ENCODE results near the gene MAST4. TPM values are rescaled to one million over a fixed set of nuclear protein-coding genes. Genes with fewer than 3 reads are reported as not detected.
A peak's percentile ranks its signal among the peaks of the same experiment; 100 is the strongest.

The MAST4 gene
- total RNA-seq, 1 experiment from 2014 or later, result 11.8 TPM

DNA sequence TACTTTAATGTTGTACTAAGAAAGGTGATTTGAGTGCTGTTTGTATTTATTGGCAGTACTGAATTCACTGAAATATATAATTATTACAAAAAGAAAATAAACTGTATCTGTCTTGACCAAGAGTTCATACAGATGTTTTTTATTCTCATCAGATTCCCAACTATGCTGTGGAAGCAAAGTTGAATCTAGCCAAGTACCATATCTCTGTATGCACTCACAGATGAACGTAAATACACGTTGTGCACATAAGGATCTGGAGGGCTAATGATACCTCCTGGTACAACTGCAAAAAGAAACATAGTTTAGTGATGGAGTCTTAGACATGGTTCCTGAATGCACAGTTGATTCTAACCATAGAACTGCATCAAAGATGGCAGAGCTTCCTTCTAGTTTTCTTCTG lies 431.0 kb downstream of the MAST4 start:
- Histone ChIP-seq H2AFZ (ENCODE audit: low read length) (no peak overlapping the region), H4K20me1 (ENCODE audit: insufficient read depth, low read depth, low read length) (no peaks in the 10 kb centered on the region), H3K4me2 (ENCODE audit: low read depth, low read length, poor library complexity, severe bottlenecking) (no peak overlapping the region), H3K9me2 (replicated peaks; ENCODE audit: insufficient read depth, low read length) (no peaks in the 10 kb centered on the region), H3K79me2 (ENCODE audit: low read length) (no peaks in the 10 kb centered on the region), H3K9ac (ENCODE audit: low read length) (no peak overlapping the region), H3K9me3 (ENCODE audit: low read length) (no peaks in the 10 kb centered on the region), H3K4me1 (ENCODE audit: low read length) (no peaks in the 10 kb centered on the region), H3K4me3 (ENCODE audit: low read length) (no peak overlapping the region), H3K36me3 (ENCODE audit: insufficient read depth, low read length) (no peaks in the 10 kb centered on the region), H3K27me3 (ENCODE audit: low read length) (no peaks in the 10 kb centered on the region), H3K27ac (ENCODE audit: low read length) (no peak overlapping the region)
- DNase-seq, result no peak

DNA sequence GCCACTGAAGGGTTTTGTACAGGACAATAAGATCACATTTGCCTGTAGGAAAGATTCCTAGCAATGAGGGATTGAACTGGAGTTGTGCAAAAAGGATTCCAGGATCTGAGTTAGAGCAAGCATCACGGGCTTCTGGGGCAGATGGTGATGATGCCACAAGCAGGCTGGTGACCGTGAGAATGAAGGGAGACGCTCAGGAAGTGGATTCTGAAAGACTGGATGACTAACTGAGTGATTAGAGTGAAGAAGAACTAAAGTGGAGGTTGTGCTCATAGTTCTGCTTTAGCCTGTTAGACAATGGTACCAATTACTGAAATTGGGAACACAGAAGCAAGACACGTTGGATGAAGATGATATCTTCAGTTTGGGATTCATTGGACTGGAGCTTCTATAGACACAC lies 432.2 kb downstream of the MAST4 start:
- Histone ChIP-seq H3K4me3 (ENCODE audit: low read length) (no peak overlapping the region), H3K4me1 (ENCODE audit: low read length) (peaks cover 6% of the 10 kb centered on the region), H3K79me2 (ENCODE audit: low read length) (no peaks in the 10 kb centered on the region), H3K9ac (ENCODE audit: low read length) (no peak overlapping the region), H3K36me3 (ENCODE audit: insufficient read depth, low read length) (no peaks in the 10 kb centered on the region), H4K20me1 (ENCODE audit: insufficient read depth, low read depth, low read length) (no peaks in the 10 kb centered on the region), H2AFZ (ENCODE audit: low read length) (no peak overlapping the region), H3K27ac (ENCODE audit: low read length) (no peak overlapping the region), H3K9me2 (replicated peaks; ENCODE audit: insufficient read depth, low read length) (no peaks in the 10 kb centered on the region), H3K27me3 (ENCODE audit: low read length) (no peaks in the 10 kb centered on the region), H3K9me3 (ENCODE audit: low read length) (no peaks in the 10 kb centered on the region), H3K4me2 (ENCODE audit: low read depth, low read length, poor library complexity, severe bottlenecking) (no peak overlapping the region)
- no peak for DNase-seq

DNA sequence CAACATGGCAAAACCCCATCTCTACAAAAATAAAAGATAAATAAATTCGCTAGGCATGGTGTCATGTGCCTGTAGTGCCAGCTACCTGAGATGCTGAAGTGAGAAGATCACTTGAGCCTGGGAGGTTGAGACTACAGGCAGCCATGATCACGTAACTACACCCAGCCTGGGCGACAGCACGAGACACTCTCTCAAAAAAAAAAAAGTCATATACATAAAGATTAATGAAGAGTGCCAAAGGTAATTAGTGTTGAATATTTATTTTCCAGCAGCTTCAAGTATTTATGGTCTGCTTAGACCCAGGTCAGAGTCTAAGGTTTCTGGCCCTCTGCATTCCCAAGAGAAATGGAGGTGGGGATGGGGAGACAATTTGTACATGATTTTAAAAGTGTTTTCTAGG lies 432.7 kb downstream of the MAST4 start:
- H2AFZ ChIP-seq (ENCODE audit: low read length), result no peak overlapping the region
- no peaks in the 10 kb centered on the region for H4K20me1 ChIP-seq (ENCODE audit: insufficient read depth, low read depth, low read length)
- H3K36me3 ChIP-seq (ENCODE audit: insufficient read depth, low read length), result no peaks in the 10 kb centered on the region
- H3K9me2 ChIP-seq (replicated peaks; ENCODE audit: insufficient read depth, low read length), result no peaks in the 10 kb centered on the region
- no peaks in the 10 kb centered on the region for H3K79me2 ChIP-seq (ENCODE audit: low read length)
- H3K4me3 ChIP-seq (ENCODE audit: low read length), result no peak overlapping the region
- H3K9ac ChIP-seq (ENCODE audit: low read length), result no peak overlapping the region
- no peak overlapping the region for H3K4me2 ChIP-seq (ENCODE audit: low read depth, low read length, poor library complexity, severe bottlenecking)
- no peaks in the 10 kb centered on the region for H3K9me3 ChIP-seq (ENCODE audit: low read length)
- no peaks in the 10 kb centered on the region for H3K27me3 ChIP-seq (ENCODE audit: low read length)
- peaks cover 9% of the 10 kb centered on the region for H3K4me1 ChIP-seq (ENCODE audit: low read length)
- H3K27ac ChIP-seq (ENCODE audit: low read length), result no peak overlapping the region
- no peak for DNase-seq

DNA sequence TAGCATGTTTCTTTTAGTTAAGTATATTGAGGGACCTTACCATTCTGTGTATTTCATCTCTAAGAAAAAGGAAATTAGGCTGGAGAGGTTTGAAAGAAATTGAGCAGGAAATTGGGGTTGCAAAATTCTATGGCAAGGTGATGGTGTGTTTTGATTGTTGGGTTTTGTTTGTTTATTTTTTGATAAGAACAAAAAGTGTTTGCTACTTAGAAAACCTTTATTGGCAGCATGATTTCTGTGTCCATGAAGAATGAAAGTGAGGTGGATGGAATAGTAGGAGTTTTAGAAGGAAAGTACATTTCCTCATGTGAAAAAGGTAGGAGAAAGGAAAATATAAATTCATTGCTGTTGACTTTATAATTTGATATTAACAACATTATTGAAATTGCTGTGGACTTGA lies 433.3 kb downstream of the MAST4 start:
- H3K79me2 ChIP-seq (ENCODE audit: low read length), result no peaks in the 10 kb centered on the region
- H3K4me2 ChIP-seq (ENCODE audit: low read depth, low read length, poor library complexity, severe bottlenecking), result no peak overlapping the region
- H3K27ac ChIP-seq (ENCODE audit: low read length), result no peak overlapping the region
- no peaks in the 10 kb centered on the region for H3K27me3 ChIP-seq (ENCODE audit: low read length)
- no peak overlapping the region for H2AFZ ChIP-seq (ENCODE audit: low read length)
- H3K9ac ChIP-seq (ENCODE audit: low read length), result no peak overlapping the region
- H3K9me3 ChIP-seq (ENCODE audit: low read length), result no peaks in the 10 kb centered on the region
- no peaks in the 10 kb centered on the region for H3K9me2 ChIP-seq (replicated peaks; ENCODE audit: insufficient read depth, low read length)
- H4K20me1 ChIP-seq (ENCODE audit: insufficient read depth, low read depth, low read length), result no peaks in the 10 kb centered on the region
- H3K4me1 ChIP-seq (ENCODE audit: low read length), result peaks cover 9% of the 10 kb centered on the region
- H3K36me3 ChIP-seq (ENCODE audit: insufficient read depth, low read length), result no peaks in the 10 kb centered on the region
- DNase-seq, result no peak
- no peak overlapping the region for H3K4me3 ChIP-seq (ENCODE audit: low read length)

GRCh38 chr5:67030289-67031056 lies 434.3 kb downstream of the MAST4 start:
- Histone ChIP-seq H4K20me1 (ENCODE audit: insufficient read depth, low read depth, low read length) (no peaks in the 10 kb centered on the region), H2AFZ (ENCODE audit: low read length) (no peak overlapping the region), H3K79me2 (ENCODE audit: low read length) (no peaks in the 10 kb centered on the region), H3K4me1 (ENCODE audit: low read length) (peaks cover 9% of the 10 kb centered on the region), H3K36me3 (ENCODE audit: insufficient read depth, low read length) (no peaks in the 10 kb centered on the region), H3K27ac (ENCODE audit: low read length) (no peak overlapping the region), H3K27me3 (ENCODE audit: low read length) (no peaks in the 10 kb centered on the region), H3K4me2 (ENCODE audit: low read depth, low read length, poor library complexity, severe bottlenecking) (no peak overlapping the region), H3K9me3 (ENCODE audit: low read length) (no peaks in the 10 kb centered on the region), H3K9ac (ENCODE audit: low read length) (no peak overlapping the region), H3K9me2 (replicated peaks; ENCODE audit: insufficient read depth, low read length) (no peaks in the 10 kb centered on the region), H3K4me3 (ENCODE audit: low read length) (no peak overlapping the region)
- DNase-seq, result no peak

DNA sequence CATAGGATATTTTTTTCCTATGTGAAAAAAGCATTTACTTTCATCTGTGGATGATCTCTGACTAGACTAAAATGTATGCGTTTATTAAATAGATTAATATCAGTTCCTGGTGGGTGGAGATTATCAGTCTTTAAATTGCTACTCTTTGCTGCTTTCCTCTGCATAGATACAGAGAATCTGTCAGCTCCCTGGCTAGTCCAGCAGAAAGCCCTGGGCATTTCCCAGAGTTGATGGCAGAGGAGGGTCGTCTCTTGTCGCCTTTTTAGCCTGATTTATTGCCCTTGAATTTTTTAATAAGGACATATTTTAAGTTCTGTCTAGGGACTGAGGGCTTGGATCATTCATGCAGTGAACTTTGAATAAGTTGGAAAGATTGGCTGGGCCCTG lies 434.9 kb downstream of the MAST4 start:
- no peak overlapping the region for H3K9ac ChIP-seq (ENCODE audit: low read length)
- no peak for DNase-seq
- no peaks in the 10 kb centered on the region for H4K20me1 ChIP-seq (ENCODE audit: insufficient read depth, low read depth, low read length)
- no peaks in the 10 kb centered on the region for H3K36me3 ChIP-seq (ENCODE audit: insufficient read depth, low read length)
- no peaks in the 10 kb centered on the region for H3K79me2 ChIP-seq (ENCODE audit: low read length)
- no peaks in the 10 kb centered on the region for H3K9me2 ChIP-seq (replicated peaks; ENCODE audit: insufficient read depth, low read length)
- H3K9me3 ChIP-seq (ENCODE audit: low read length), result no peaks in the 10 kb centered on the region
- H3K4me1 ChIP-seq (ENCODE audit: low read length), result peaks cover 9% of the 10 kb centered on the region
- no peak overlapping the region for H3K4me3 ChIP-seq (ENCODE audit: low read length)
- no peaks in the 10 kb centered on the region for H3K27me3 ChIP-seq (ENCODE audit: low read length)
- H2AFZ ChIP-seq (ENCODE audit: low read length), result no peak overlapping the region
- H3K27ac ChIP-seq (ENCODE audit: low read length), result no peak overlapping the region
- H3K4me2 ChIP-seq (ENCODE audit: low read depth, low read length, poor library complexity, severe bottlenecking), result no peak overlapping the region

GRCh38 chr5:67031692-67032091 lies 435.5 kb downstream of the MAST4 start:
- Histone ChIP-seq H3K79me2 (ENCODE audit: low read length) (no peaks in the 10 kb centered on the region), H3K36me3 (ENCODE audit: insufficient read depth, low read length) (no peaks in the 10 kb centered on the region), H3K9ac (ENCODE audit: low read length) (no peak overlapping the region), H3K27me3 (ENCODE audit: low read length) (no peaks in the 10 kb centered on the region), H3K9me3 (ENCODE audit: low read length) (no peaks in the 10 kb centered on the region), H3K4me2 (ENCODE audit: low read depth, low read length, poor library complexity, severe bottlenecking) (no peak overlapping the region), H3K27ac (ENCODE audit: low read length) (no peak overlapping the region), H3K4me1 (ENCODE audit: low read length) (peaks cover 9% of the 10 kb centered on the region), H3K9me2 (replicated peaks; ENCODE audit: insufficient read depth, low read length) (no peaks in the 10 kb centered on the region), H4K20me1 (ENCODE audit: insufficient read depth, low read depth, low read length) (no peaks in the 10 kb centered on the region), H2AFZ (ENCODE audit: low read length) (no peak overlapping the region), H3K4me3 (ENCODE audit: low read length) (no peak overlapping the region)
- no peak for DNase-seq

- Histone ChIP-seq H3K4me3 (ENCODE audit: low read length) (no peak overlapping the region), H3K27ac (ENCODE audit: low read length) (no peak overlapping the region), H3K9ac (ENCODE audit: low read length) (no peak overlapping the region), H4K20me1 (ENCODE audit: insufficient read depth, low read depth, low read length) (no peaks in the 10 kb centered on the region), H3K4me2 (ENCODE audit: low read depth, low read length, poor library complexity, severe bottlenecking) (no peak overlapping the region), H3K27me3 (ENCODE audit: low read length) (no peaks in the 10 kb centered on the region), H2AFZ (ENCODE audit: low read length) (no peak overlapping the region), H3K9me2 (replicated peaks; ENCODE audit: insufficient read depth, low read length) (no peaks in the 10 kb centered on the region), H3K9me3 (ENCODE audit: low read length) (no peaks in the 10 kb centered on the region), H3K79me2 (ENCODE audit: low read length) (no peaks in the 10 kb centered on the region), H3K36me3 (ENCODE audit: insufficient read depth, low read length) (no peaks in the 10 kb centered on the region), H3K4me1 (ENCODE audit: low read length) (peaks cover 9% of the 10 kb centered on the region)
- DNase-seq, result peak; percentile 63
These were observed 436.9 kb downstream of the MAST4 start for GRCh38 chr5:67032921-67033664.

Data from Karpas-422 (cell line).